GM21381 (cell line): ENCODE measurements around the gene CIAO2A.
"Not testable (repeated sequence)": the region's sequence is repeated elsewhere in the genome, so short reads cannot be mapped to it uniquely, and the experiment has no call there.

Source experiments
- ATAC-seq: cut with Tn5 transposase; IDR thresholded peaks from one replicate; pipeline ENCODE4 v1.9.1; 2021; ENCODE audit warnings: mild to moderate bottlenecking, moderate library complexity; ENCODE audit not compliant: unreplicated experiment

CIAO2A gene

DNA sequence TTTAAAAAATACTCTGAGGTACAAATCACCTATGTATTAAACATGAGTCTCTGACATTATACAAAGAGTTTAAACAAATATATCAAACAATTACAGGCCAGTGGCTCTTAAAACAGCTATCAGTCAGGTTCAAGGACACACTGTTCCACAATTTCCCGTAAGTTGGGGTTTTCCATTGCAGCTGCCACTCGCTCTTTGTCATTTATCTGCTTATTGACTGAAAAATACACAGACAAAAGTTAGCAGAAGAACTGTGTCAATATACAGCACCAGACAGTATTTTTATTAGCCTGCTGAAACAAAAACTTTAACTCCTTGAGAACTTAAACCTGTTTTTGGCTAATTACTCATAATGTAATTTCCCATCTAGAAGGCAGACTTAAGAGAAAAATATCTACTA is 20.8 kb downstream of the CIAO2A start:
- ATAC-seq: no peak

DNA sequence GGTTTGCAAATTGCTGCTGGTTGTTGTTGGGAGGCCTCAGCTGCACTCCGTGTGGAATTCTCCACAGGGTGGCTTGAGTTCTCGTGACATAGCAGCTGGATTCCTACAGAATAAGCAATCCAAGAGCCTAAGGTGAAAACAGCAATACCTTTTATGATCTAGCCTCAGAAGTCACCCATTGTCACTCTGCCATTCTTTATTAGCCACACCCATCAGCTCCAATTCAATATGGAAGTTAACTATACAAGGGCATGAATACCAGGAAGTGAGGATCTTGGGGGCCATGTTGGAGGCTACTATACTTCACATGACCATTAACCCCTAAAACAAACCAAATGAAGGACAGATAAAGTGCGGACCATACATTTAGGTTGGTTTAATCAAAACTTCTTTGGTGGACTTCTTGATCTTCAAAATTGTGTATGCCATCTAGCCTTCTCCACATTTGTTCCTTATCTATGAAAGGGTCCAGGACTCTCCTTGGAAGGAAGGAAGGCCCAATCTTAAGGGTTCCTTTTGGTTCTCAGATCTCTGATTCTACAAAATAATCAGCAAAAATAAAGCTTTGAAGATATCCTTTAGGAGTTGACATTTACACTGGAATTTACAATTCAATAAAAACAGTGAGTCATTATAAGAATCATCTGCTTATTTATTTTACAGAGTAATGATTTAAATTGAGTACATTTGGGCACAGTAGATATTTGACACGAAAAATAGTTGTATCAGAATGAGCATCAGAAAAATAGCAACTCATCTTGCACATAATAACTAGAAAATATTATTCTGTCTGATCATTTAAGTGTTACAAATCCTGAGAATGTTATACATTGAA is 21.5 kb downstream of the CIAO2A start:
- no peak for ATAC-seq

DNA sequence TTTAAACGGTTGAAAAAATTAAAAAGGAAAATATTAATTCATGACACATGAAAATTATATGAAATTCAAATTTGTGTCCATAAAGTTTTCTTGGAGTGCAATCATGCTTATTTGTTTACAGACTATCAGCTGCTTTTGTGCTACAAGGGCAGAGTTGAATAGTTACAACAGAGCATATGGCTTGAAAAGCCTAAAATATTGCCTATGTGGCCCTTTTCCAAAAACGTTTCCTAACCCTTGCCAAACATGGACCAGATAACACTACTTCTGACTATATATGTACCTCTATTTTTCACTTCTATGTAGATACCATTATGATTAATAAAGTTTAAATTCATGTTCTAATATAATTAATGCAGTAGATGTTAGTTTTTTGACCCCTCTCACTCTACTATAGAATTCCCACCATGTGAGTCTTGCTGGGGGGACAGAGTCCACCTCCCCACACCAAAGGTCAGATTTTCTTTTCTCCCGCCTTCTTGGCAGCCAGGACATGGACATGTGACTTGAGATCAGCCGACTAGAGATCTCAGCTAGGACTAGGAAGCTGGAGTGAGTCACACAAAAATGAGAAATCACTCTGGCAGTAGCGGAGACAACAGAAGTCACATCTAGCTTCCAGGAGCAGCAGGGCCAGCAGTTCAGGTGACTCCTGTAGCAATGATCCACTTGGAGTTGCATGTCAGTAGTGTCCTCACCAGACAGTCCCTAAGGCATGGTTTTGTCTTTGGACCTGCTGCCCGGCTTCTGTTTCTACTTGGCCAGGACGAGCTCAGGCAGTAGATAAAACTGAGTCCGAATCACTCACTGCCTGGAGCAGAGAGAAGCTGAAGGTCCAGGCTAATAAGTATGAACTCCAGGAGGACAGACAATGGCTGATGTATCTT is 22.4 kb downstream of the CIAO2A start:
- ATAC-seq: no peak

DNA sequence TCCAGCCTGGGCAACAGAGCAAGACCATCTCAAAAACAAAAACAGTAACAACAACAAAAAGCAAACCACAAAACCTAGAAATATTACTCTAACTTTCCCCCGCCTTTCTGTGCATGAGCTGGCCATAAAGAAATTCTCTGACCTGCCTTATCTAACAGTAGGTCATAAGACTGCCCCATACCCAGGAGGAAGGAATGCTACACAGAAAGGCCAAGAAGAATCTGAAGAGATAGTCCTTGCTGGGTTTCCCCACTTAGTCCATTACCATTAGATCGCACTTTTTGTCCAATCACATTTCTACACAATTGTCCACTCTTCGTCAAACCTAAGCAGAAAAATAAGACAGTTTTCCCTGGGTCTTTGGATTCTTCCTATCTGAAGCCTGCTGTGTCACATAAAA is 23.5 kb downstream of the CIAO2A start:
- no peak for ATAC-seq

GRCh38 chr15:64068133-64068532 is 25.5 kb downstream of the CIAO2A start:
- ATAC-seq: no peak

DNA sequence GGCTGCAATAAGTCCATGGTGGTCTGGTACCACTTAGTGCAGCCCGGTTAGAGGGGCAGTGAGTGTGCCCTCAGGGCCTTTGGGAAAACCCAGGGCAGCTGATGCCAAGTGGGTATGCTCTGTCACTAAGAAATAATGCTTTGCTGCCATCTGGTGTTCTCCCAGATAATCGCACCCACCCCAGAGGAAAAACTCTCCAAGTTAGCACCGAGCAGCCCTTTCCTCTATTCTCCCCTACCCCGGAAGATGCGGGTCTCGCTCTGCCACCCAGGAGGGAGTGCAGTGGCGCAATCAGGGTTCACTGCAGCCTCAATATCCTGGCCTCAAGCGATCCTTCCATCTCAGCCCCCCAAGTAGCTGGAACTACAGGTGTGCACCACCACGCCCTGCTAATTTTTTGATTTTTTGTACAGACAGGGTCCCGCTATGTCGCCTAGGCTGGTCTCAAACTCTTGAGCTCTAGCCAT is 26.0 kb downstream of the CIAO2A start:
- no peak for ATAC-seq

DNA sequence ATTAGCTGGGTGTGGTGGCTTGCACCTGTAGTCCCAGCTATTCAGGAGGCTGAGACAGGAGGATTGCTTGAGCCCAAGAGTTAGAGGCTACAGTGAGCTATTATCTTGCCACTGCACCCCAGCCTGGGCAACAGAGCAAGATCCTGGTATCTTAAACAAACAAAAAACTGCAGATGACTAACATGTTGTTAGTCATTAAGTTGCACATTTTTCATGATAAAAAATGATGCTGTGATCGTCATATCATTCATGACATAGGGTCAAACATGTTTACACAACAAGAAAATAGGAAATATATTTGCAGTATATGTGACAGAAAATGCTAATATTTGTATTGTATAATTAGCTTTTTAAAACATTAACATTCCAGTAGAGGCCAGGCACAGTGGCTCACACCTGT is 27.2 kb downstream of the CIAO2A start:
- no peak for ATAC-seq

DNA sequence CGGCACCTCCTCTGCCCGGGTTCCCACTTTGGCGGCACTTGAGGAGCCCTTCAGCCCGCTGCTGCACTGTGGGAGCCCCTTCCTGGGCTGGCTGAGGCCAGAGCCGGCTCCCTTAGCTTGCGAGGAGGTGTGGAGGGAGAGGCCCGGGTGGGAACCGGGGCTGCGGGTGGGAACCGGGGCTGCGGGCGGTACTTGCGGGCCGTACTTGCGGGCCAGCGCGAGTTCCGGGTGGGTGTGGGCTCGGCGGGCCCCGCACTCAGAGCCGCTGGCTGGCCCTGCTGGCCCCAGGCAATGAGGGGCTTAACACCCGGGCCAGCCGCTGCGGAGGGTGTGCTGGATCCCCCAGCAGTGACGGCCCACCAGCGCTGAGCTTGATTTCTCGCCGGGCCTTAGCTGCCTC is 32.9 kb downstream of the CIAO2A start:
- no peak for ATAC-seq

DNA sequence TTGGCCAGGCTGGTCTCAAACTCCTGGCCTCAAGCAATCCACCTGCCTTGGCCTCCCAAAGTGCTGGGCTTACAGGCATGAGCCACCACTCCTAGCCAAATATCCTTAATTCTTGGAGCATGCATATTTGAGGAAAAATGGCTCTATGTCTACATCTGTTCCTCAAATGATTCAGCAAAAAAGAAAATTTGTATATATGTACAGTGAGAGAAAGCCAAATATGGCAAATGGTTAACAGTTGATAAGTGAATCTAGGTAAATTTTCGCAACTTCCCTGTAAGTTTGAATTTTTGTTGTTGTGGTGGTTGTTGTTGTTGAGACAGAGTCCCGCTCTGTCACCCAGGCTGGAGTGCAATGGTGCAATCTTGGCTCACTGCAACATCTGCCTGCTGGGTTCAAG is 34.5 kb downstream of the CIAO2A start:
- not testable (repeated sequence) for ATAC-seq

DNA sequence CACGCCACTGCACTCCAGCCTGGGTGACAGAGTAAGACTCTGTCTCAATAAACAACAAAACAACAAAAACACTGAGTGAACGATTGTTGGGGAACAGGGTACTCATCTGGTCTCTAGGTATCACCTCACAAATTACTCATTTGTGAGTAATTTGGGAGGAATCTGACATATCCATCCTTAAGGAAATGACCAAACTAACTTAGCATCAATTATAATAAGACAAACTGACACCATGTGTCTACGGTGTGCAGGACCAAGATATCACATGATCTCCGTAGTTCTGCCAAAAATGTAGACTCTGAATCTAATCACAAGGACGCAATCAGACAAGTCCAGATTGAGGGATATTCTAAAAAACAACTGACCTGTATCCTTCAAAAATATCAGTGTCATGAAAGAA is 35.4 kb downstream of the CIAO2A start:
- ATAC-seq: no peak

GRCh38 chr15:64053674-64054073 is 40.0 kb downstream of the CIAO2A start:
- ATAC-seq: not testable (repeated sequence)

DNA sequence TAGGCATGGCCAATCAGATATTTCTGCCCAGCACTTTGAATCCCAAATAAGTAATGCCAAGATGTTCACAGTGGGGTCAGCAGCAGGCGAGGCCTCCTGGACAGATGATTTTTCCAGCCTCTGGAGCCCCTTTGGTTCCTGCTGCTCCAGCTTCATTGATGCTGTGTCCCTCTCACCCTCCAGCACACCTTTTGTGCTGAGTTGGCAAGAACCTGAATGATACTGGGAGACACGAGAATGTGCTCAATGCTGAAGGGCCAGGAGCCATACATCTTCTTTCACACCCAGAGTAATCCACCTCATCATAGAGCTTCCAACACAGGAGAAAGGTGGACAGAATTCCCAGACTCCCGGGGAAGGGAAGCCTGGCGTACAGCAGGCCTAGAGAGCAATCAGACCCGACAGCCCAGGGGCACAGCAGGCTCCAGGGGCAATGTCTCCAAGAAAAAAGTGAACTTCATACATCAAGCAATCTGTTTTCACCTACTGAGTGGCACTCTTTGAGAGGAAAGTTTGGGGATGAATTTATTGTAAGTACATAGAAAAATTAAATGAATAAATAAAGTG is 40.6 kb downstream of the CIAO2A start:
- no peak for ATAC-seq

- ATAC-seq: no peak
These were observed 42.0 kb downstream of the CIAO2A start for GRCh38 chr15:64051407-64052259.

DNA sequence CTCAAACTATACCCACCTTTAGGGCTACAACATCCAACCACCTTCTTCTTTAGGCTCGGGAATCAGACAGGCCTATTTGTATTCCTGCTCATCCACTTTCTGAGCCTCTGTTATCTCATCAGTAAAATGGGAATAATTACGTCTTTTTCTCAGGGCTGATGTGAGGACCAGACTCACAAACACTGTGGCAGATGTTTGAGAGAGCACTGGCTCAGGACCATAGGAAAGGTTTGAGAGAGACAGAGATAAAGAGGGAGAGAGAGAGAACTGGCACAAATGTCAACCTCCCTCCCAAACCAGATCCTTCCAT is 42.6 kb downstream of the CIAO2A start:
- no peak for ATAC-seq

DNA sequence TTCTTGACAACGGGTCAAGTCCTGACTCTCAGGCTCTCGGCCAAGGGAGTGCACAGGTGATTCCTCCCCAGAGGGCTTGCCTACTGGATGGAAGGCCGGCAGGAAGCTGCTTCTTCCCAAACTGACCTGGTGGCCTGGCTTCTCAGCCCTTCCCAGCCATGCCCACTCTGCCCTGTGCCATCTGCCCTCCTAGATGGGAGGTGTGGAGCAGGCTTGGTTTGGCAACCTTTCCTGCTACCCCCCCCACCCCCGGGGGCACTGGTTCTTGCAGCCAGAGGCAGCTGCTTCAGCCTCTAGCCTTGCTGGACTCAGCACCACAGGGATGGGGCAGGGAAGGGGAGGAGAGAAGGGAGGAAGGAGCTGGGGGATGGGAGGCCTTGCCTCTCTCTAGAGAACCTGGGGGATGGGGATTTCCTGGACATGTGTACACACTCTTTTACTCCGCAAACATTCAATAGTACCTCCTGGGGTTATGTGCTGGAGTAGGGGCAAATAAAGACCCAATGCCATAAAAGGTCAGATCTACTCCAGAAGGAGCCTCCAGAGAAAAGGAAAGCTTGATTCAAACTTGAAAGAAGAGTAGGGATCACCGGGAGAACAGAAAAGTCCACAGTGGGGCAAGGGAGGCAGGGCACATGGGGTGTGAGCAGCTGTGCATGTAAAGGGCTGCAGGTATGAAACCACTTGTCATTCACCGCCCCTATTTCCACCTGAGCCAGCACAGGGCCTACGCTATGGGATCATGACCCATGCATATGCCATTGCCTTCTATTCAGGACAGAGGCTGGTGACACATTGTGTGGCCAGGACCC is 43.2 kb downstream of the CIAO2A start:
- ATAC-seq: no peak

GRCh38 chr15:64048781-64049460 is 44.7 kb downstream of the CIAO2A start:
- ATAC-seq: no peak

DNA sequence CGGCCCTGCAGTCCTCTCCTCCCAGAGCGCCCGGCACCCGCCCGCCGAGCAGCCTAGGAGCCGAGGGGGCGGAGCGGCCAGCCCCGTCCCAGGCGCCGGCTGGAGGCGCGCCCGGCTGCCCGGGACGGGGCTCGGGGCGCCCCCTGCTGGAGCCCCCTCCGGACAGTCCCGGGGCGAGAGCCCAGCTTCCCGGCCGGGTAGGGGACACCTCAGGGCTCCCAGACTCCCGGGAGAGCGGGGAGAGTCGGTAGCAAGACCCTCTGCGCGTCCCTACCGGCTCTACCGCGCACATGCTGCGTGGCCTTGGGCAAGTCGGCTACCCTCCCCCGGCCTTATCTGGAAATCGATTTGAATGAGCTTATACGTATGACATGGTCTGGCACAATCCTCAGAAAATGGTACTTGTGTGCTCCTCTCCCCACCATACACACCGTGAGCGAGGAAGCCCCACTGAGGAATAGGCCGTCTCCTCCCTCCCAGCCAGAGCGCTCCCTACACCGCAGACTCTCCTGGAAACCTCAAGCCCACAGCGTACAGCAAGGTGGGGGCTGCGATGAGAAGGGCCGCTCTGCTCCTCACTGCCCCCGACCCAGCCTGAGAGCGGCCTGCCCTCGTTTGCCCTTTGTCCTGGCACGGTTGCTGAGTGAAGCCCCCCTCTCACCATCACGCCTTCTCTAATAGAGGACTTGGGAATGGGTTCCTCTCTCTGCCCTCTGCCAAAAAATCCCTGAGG is 47.1 kb downstream of the CIAO2A start, which contains the start of gene DAPK2:
Gene DAPK2 (minus strand): TSS at position 65 of the 733 bp plus-strand sequence. CDS start 6,224 bp downstream, outside the sequence.
- ATAC-seq: peak; percentile 50

DNA sequence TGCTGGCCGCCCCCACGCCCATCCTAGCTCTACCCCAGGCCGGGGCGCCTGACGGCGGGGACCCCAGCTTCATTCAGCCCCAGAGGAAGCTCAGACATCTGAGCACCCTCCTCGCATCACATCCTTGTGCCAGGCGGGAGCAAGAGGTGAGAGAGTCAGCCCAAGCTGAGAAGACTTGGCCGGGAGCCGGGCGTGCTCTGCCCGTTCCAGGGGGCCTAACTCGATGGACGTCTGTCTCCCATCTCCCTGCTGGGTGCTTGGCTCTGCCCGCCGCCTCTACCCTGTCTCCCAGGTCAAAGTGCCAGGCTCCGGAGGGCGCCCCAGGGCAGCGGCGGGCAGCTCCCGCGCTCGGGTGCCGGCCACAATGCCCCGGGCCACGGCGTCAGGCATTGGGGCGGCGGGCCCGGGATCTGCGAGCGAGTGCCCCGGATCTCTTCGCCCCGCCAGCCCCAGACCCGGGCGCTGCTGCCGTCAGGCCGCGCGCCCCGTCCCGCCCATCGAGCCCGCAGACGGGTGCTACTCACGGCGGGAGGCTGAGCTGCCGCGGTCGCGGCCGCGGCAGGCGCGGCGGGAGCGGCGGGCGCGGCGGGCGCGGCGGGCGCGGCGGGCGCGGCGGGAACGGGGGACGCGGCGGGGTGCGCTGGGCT is 47.7 kb downstream of the CIAO2A start:
- ATAC-seq: peak; percentile 22
